Superior temporal gyrus (tissue), 1 donor: ENCODE measurements around the gene TNIP3.
"Not testable (repeated sequence)": the region's sequence is repeated elsewhere in the genome, so short reads cannot be mapped to it uniquely, and the experiment has no call there.

Source experiments
- DNase-seq: peaks from one replicate; pipeline ENCODE4 v3.0.0-alpha.2; 2016; ENCODE audit errors: extremely low spot score

TNIP3 gene

GRCh38 chr4:121177246-121178137, 13.4 kb upstream of the TNIP3 start:
- no peak for DNase-seq

- DNase-seq: no peak
These were observed 12.2 kb upstream of the TNIP3 start for GRCh38 chr4:121176082-121176934.

- not testable (repeated sequence) for DNase-seq
These were observed 7.4 kb upstream of the TNIP3 start for GRCh38 chr4:121171477-121171876.

- DNase-seq: no peak
These were observed 4.5 kb upstream of the TNIP3 start for GRCh38 chr4:121168446-121169281.

GRCh38 chr4:121166976-121167375, 2.9 kb upstream of the TNIP3 start:
- DNase-seq: no peak

GRCh38 chr4:121165206-121165605, 1.1 kb upstream of the TNIP3 start:
- no peak for DNase-seq

GRCh38 chr4:121156822-121157769, 7.0 kb downstream of the TNIP3 start:
- no peak for DNase-seq

- DNase-seq: no peak
These were observed 8.2 kb downstream of the TNIP3 start for GRCh38 chr4:121155893-121156292.

GRCh38 chr4:121154103-121154515, 10.0 kb downstream of the TNIP3 start:
- DNase-seq: no peak

GRCh38 chr4:121151942-121152341, 12.2 kb downstream of the TNIP3 start:
- DNase-seq: no peak

GRCh38 chr4:121150486-121150885, 13.6 kb downstream of the TNIP3 start:
- DNase-seq: no peak

- no peak for DNase-seq
These were observed 14.1 kb downstream of the TNIP3 start for GRCh38 chr4:121150003-121150402.

GRCh38 chr4:121148621-121149020, 15.5 kb downstream of the TNIP3 start:
- DNase-seq: no peak

GRCh38 chr4:121148000-121148399, 16.1 kb downstream of the TNIP3 start:
- no peak for DNase-seq

GRCh38 chr4:121146530-121146929, 17.6 kb downstream of the TNIP3 start:
- DNase-seq: no peak

GRCh38 chr4:121145430-121145829, 18.7 kb downstream of the TNIP3 start:
- DNase-seq: no peak

GRCh38 chr4:121144021-121144420, 20.1 kb downstream of the TNIP3 start:
- no peak for DNase-seq

- no peak for DNase-seq
These were observed 21.0 kb downstream of the TNIP3 start for GRCh38 chr4:121143131-121143530.

- no peak for DNase-seq
These were observed 23.2 kb downstream of the TNIP3 start for GRCh38 chr4:121140716-121141460.
